ENCODE measurements around the gene COMTD1.

The COMTD1 gene

GRCh38 chr10:75235375-75236177 is at the start of gene COMTD1:
Gene COMTD1 (minus strand): TSS chr10:75235957. CDS start chr10:75235928, 29 bp downstream.
- peak; percentile 93 to 96 (median 93) for DNase-seq (ENCODE audit: low read depth in 2 of 3, low spot score in 1 of 3)

GRCh38 chr10:75283671-75284470 is 48.1 kb upstream of the COMTD1 start:
- no peak for DNase-seq (ENCODE audit: low read depth in 2 of 3, low spot score in 1 of 3)

GRCh38 chr10:75283078-75283670 is 47.4 kb upstream of the COMTD1 start:
- DNase-seq (ENCODE audit: low read depth in 2 of 3, low spot score in 1 of 3), result no peak

- no peak for DNase-seq (ENCODE audit: low read depth in 2 of 3, low spot score in 1 of 3)
Measured at GRCh38 chr10:75281974-75282373, 46.2 kb upstream of the COMTD1 start.

DNA sequence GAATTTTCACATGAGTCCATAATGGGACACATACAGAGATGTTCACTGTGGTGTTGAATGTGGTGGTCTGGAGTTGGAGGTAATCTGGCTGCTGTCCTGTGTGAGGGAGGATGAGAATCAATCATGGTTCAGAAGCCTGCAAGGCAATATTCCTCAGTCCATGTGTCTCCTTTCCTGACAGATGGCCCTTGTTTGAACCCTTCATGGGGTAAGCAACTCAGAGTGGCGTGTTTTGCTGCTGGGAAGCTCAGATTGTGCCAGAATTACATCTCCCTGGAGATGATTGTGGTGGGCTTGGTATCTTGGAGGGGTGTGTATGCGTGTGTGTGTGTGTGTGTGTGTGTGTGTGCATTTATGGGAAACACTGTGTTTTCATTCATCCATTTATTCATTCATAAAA is 44.5 kb upstream of the COMTD1 start:
- no peak for DNase-seq (ENCODE audit: low read depth in 2 of 3, low spot score in 1 of 3)

- no peak for DNase-seq (ENCODE audit: low read depth in 2 of 3, low spot score in 1 of 3)
Measured at GRCh38 chr10:75276069-75276872, 40.5 kb upstream of the COMTD1 start.

- DNase-seq (ENCODE audit: low read depth in 2 of 3, low spot score in 1 of 3), result no peak
Measured at GRCh38 chr10:75272896-75273295, 37.1 kb upstream of the COMTD1 start.

DNA sequence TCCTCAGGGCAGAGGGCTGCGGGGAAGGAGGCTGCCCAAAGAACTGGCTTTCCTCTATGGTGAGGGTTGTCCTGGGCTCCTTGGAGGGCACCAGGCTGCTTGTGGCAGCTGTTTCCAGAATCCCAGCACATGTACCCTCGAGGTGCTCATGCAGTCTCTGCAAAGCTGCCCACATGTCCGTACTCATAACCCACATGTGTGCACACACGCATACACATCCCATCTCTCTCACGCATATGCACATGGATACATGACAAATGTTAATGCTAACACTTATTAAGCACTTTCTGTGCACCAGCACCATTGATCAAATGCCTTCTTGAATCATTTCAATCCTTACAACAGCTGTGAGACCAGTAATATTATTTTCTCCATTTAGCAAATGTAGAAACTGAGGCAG is 36.3 kb upstream of the COMTD1 start:
- DNase-seq (ENCODE audit: low read depth in 2 of 3, low spot score in 1 of 3), result no peak

DNA sequence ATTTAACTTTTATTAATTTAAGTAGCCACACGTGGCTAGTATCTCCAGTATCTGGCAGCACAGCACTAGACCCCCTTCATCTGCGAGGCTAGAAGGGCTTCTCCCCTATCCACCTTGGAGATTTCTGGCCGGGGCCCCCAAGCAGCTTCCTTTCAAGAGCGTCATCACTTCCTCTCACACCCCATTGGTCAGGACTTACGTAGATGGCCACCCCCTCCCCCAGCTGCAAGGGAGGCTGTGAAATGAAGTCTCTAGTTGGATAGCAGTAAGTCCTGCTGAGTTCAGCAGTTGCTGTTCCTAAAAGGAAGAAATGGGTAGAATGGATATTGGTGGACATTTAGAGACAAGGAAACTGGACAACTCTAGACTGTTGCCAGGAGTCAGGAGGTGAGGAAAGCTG is 33.8 kb upstream of the COMTD1 start:
- DNase-seq (ENCODE audit: low read depth in 2 of 3, low spot score in 1 of 3), result no peak

DNA sequence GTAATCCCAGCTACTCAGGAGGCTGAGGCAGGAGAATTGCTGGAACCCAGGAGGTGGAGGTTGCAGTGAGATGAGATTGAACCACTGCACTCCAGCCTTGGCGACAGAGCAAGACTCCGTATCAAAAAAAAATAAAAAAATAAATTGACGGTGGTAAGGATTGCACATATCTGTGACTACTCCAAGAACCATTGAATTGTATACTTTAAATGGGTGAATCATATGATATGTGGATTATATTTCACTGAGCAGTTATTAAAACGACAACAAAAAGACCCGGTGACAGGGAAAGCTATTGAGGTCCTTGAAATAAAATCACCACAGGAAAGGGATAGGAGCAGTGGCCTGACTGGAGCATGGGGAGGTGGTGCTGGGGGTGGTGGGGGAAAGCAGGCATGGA is 31.2 kb upstream of the COMTD1 start:
- DNase-seq (ENCODE audit: low read depth in 2 of 3, low spot score in 1 of 3), result no peak

GRCh38 chr10:75265856-75266255 is 30.1 kb upstream of the COMTD1 start:
- DNase-seq (ENCODE audit: low read depth in 2 of 3, low spot score in 1 of 3), result no peak

DNA sequence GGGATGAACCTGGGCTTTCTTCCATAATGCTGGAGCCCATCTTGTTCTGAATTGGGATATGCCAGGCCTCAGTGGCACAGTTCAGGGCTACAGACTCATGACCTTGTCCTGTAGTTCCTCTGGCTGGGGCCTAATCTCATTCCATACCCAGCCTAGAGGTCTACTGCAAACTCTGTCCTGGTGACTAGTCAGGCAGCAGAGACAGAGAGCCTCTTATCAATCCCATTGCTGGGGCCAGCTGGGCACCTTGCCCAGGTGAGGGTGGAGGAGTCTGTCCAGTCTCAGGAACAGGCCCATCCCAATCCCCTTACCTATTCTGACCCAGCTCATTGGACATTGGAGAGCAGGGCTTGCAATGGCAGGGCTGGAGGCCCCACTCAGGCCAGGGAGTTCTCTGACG is 28.0 kb upstream of the COMTD1 start:
- DNase-seq (ENCODE audit: low read depth in 2 of 3, low spot score in 1 of 3), result no peak

- DNase-seq (ENCODE audit: low read depth in 2 of 3, low spot score in 1 of 3), result no peak
Measured at GRCh38 chr10:75261813-75262705, 26.3 kb upstream of the COMTD1 start.

- no peak for DNase-seq (ENCODE audit: low read depth in 2 of 3, low spot score in 1 of 3)
Measured at GRCh38 chr10:75260990-75261389, 25.2 kb upstream of the COMTD1 start.

DNA sequence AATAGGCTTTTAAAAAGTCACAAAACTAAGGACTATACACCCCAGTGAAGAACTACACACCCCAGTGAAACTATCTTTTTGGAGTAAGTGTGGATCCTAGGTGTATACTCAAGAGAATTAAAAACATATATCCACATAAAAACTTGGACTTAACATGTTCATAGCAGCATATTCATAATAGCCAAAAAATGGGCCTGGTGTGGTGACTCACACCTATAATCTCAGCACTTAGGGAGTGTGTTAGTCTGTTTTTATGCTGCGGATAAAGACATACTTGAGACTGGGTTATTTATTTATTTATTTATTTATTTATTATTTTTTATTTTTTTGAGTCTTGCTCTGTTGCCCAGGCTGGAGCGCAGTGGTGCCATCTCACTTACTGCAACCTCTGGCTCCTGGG is 19.0 kb upstream of the COMTD1 start:
- DNase-seq (ENCODE audit: low read depth in 2 of 3, low spot score in 1 of 3), result no peak

DNA sequence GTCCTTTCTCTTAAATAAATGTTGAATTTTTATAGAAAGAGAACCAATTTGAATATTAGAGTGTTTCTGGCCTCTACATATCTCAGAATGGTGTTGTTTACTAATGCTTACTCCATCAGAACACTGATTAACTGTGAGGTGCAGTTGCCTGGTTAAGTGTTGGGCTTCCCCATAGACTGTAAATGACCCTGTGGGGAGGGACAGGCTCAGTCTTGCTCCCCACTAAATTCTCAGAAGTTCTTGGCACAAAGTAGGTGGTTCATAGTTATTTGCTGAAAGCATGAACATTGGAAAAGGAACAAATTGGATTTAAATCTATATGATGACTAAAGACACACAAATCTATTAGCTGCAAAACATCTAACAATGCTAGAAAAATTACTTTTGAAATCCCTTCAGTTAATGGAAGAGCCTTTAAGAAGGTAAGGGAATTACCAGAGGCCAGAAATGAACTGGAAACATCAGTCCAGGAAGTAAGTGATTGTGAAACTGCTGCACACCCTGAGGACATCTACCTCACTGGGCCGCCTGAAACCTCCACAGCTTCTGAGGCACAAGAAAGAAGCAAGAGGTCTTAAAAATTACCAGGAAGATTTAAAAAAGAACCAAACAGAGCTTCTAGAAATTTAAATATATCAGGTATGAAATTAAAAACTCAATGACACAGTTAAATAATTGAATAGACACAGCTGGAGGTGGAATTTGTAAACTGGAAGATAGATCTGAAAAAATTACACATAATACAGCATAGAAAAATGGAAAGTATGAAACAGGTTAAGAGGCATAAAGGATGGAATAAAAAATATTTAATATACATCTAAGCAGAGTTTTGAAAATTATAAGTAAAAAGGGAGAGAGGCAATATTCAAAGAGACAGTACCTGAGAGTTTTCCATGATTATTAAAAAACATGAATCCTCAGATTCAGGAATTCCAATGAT is 17.8 kb upstream of the COMTD1 start:
- no peak for DNase-seq (ENCODE audit: low read depth in 2 of 3, low spot score in 1 of 3)

- DNase-seq (ENCODE audit: low read depth in 2 of 3, low spot score in 1 of 3), result no peak
Measured at GRCh38 chr10:75250934-75251333, 15.2 kb upstream of the COMTD1 start.

DNA sequence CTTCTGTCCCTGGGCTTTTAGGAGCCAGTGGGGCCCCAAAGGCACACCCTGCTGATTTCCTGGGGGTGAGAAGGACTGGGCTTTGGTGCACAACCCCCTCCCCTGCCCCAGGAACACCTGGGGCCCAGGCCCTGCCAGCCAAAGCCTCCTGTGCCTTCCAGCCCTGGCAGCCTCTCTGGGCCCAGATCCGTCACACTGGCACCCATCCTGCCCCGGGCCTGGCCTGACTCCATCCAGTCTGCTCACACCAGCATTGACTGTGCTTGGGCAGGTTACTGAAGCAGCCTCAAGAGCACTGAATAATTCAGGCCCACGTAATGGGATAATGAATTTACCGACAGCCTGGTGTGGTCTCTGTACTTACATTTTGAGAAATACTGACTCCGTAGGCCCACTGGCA is 12.0 kb upstream of the COMTD1 start:
- no peak for DNase-seq (ENCODE audit: low read depth in 2 of 3, low spot score in 1 of 3)

DNA sequence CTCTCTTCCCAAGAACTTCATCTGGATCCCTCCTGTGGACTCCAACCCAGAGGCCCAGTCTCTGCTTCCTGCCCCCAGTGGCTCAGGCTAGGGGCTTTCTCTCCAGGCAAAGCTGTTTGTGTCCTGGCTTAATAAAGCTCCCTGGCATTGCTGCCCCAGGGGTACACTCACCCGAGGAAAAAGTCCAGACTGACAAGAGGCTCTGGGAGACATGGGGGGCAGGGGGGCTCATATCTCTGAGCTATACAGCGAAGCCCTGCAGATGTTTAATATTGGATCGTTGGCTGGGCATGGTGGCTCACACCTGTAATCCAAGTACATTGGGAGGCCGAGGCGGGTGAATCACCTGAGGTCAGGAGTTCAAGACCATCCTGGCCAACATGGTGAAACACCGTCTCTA is 10.7 kb upstream of the COMTD1 start:
- DNase-seq (ENCODE audit: low read depth in 2 of 3, low spot score in 1 of 3), result no peak

All from stimulated activated CD4-positive, alpha-beta T cell treated with anti-CD3 and anti-CD28 coated beads, Interleukin-12 subunit alpha, Interleukin-12 subunit beta, amount 100 ng/mL, for 48 hours (primary cell).